Ramos (cell line): ENCODE results near the gene ZNRF2.

Source experiments
- in situ Hi-C: fragments of 300-500 bp; cut with MboI; formaldehyde crosslinking; loops from one replicate; pipeline ENCODE4 v1.14.3; 2022; ENCODE audit warnings: low sequenced_read_pairs; ENCODE audit not compliant: unreplicated experiment

Gene ZNRF2

DNA sequence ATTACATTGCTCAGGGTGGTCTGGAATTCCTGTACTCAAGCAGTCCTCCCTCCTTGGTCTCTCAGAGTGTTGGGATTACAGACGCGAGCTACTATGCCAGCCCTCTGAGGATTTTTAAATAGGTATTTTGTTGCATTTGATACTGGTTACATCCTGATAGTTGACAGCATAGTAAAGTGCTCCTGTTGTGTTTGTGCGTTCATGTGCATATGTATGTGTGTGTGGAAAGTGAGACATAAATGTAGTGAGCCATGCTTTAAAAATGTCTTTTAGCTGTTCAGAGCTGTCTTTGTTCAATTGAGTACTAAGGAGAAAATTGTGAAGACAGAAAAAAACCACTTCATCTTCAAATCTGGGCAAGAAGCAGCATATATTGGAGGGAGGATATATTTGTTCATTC is 27.8 kb downstream of the ZNRF2 start:
- in situ Hi-C loops: no loop called here

DNA sequence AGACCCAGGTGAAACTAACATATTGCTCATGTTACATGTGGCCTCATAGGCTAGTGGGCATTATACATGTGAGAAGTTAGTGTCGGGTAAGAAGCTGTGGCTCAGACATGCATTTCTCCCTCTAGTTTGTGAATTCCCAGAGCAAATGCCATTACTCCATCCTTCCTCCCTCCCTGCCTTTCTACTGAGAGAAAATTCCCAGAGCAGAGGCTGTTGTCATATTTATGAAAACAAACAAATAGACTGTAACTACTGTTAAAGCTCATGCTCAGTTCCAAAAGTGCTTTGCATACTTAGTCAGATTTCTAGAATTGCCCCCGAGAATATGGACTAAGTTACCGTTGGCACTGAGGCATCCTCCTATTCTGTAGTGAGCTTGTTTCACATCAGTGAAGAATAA is 29.0 kb downstream of the ZNRF2 start:
- in situ Hi-C loops: no loop called here

DNA sequence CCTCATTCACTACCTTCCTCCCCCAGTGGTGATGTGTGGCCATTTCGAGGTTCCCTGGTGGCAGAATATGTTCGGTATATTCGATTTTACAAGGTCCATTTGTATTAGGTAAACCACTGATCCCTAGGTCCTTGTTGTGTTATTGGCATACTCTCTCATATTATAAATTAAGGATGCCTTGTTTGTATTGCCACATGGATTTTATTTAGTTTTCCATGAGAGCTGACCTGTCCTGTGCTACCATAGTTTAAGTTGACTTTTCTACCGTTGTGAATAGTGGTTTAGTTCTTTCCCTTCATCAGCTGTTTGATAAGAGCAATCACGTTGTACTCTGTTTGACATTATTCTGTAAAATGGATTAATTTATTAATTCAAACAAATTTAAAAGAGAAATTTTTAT is 29.4 kb downstream of the ZNRF2 start:
- in situ Hi-C loops: no loop called here

DNA sequence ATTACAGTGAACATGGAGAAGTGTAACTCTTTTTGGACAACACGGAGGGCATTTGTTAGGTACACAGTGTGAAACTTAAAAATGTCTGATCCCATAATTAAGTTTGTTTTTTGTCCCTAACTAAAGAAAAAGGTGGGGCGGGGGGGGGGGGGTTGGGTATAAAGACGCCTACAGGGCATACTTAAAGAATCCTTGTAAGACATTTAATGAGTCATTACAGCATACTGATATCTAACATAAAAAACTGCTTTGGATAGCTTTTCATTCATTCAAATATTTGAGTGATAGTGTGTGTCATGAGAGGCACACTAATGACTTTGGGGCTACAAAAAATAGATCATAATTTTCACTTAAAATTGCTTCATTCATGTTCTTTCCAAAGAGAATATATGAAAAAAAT is 31.2 kb downstream of the ZNRF2 start:
- in situ Hi-C loops: no loop called here

DNA sequence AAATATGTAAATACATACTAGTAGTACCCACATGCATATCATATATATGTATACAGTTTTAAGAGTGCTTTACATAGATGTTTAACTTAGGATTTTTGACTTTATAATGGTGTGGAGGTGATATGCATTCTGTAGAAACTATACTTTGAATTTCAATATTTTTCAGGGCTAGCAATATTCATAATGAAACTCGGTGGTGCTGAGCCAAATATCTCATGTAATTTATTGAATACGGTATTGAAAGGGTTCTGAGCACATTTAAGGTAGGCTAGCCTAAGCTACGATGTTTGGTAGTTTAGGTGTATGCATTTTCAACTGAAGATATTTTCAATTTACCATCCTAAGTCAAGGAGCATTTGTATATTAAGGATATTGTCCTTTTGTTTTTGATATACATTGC is 36.0 kb downstream of the ZNRF2 start:
- in situ Hi-C loops: no loop called here

DNA sequence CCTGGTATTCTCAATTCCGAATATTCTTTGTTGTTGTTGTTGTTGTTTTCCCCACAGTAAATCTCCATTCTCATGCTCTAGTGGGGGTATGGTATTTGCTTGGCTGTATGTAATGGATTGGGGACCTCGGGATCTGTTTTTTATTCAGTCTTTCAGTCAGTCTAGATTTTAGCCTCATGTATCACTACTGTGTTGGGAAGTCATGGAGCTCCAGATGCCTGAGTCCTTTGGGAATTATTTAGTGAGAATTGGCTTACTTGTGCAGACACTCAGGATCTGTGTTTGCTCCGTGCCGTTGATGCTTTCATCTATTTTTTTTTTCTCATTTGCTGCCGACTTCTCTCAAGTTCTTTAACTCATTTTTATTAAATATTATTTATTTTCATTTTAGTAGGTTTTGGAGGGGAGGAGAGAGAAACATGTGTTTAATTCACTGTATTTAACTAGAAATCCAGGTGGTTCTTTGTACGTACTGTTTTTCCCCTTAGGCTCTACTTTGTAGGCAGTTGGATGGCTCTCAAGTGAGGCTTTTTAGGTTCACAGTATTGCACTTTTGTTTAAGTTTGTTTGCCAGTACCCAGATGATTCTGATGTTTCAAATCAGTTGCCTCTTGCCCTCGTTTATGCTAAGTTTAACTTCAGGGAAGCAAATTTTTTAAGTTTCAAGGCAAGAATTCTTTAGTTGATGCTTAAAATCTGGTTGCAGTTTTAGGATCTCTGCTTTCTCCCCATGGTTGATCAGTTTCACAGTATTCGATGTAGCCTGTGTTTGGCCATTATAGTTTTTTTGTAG is 36.9 kb downstream of the ZNRF2 start:
- in situ Hi-C loops: no loop called here

DNA sequence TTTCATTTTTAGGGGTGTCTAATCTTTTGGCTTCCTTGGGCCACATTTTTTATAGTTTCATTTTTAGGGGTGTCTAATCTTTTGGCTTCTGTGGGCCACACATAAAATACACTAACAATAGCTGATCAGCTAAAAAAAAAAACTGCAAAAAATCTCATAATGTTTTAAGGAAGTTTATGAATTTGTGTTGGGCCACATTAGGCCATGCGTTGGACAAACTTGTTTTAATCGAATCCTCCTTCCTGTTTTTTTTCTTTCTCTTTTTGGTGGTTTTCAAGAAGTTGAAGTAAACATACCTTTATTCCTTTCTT is 37.4 kb downstream of the ZNRF2 start:
- in situ Hi-C loops: no loop called here

DNA sequence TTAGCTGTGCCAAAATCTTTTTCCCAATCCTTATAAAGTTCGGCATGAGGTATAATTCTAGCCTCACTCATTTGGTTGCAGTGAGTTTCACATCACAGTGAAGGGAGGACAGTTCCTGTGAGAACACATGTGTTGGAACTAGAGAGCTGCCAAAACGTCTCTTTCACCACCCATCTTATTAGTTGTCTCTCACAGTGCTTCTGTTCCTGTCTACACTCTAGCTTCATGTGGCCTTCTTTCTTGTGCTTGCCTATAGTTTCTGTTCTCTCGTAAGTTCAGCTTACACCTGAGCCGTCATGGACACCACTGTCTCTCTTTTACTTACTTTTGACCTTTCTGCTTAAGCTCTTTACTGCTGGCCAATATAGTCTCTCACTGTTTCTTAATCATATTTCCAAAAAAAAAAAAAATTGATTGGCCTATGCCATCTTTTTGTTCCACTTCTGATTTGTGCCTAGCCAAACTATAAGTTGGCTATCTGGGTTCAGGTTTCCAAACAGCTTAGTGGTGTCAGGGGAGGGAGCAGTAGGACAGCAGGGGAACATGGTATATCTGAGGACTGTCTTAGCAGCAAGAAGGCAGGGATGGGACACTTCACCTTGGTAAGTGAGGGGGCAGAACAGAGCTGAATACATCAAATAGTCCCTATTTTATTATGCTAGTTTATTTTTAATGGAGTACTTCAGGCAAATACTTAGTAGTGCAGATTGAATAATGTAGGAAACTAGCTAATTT is 38.0 kb downstream of the ZNRF2 start:
- in situ Hi-C loops: no loop called here

DNA sequence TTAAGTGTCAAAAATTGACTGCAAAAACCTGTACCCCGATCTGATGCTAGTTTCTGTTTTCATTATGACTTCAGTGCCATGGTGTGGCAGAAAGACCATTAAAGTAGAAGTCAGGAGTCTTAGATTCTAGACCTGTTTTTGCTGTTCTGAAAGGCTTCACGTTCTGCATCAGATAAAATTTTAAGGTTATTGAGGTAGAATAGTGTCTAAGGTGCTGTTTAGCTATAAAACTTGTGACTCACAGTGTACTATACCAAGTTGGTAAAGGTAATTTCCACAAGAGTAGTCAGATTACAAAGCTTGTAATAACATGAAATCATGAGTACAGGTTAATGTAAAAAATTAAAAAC is 38.6 kb downstream of the ZNRF2 start:
- in situ Hi-C loops: no loop called here

DNA sequence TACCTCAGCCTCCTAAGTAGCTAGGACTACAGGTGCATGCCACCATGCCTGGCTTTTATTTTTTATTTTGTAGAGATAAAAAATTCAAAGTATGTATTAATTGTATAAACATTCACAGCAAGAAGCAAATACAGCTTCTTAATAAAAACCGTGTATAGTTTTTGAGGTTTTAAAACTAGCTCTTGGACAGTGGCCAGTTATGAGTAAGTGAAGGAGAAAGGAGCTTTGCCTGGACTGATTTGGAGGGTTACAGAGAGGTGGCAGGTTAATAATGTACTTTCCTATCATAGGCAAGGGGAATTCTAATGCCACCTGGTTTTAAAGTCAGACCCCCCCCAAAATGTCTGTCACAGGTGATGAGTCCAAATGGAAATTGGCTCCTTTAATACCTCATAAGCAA is 43.4 kb downstream of the ZNRF2 start:
- in situ Hi-C loops: no loop called here

DNA sequence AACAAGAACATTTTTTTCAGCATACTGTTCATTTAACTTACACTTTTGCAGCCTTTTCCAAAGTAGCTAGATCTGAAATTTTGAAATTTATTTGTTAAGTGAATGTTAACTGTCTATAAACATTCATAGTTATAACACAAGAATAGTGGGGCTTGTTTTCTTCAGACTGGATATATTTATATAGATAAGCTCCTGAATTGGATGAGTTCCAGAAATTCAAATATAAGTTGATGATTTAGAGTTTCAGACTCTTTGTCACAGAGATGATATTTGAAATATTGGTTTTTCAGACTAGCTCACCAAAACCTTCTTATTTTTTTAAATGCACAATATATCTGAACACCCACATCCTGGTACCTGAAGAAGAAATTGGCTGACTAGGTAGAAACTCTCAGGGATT is 44.0 kb downstream of the ZNRF2 start:
- in situ Hi-C loops: no loop called here

DNA sequence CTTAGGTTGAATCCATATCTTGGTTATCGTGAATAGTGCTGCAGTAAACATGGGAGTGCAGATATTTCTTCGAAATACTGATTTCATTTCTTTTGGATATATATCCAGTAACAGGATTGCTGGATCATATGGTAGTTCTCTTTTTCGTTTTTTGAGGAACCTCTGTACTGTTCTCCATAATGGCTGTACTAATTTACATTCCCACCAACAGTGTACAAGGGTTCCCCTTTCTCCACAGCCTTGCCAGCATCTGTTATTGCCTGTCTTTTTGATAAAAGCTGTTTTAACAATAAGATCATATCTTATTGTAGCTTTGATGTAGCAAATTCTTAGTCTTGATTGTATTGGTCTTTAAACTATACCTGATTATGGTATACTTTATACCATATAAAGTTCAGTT is 45.3 kb downstream of the ZNRF2 start:
- in situ Hi-C loops: no loop called here

DNA sequence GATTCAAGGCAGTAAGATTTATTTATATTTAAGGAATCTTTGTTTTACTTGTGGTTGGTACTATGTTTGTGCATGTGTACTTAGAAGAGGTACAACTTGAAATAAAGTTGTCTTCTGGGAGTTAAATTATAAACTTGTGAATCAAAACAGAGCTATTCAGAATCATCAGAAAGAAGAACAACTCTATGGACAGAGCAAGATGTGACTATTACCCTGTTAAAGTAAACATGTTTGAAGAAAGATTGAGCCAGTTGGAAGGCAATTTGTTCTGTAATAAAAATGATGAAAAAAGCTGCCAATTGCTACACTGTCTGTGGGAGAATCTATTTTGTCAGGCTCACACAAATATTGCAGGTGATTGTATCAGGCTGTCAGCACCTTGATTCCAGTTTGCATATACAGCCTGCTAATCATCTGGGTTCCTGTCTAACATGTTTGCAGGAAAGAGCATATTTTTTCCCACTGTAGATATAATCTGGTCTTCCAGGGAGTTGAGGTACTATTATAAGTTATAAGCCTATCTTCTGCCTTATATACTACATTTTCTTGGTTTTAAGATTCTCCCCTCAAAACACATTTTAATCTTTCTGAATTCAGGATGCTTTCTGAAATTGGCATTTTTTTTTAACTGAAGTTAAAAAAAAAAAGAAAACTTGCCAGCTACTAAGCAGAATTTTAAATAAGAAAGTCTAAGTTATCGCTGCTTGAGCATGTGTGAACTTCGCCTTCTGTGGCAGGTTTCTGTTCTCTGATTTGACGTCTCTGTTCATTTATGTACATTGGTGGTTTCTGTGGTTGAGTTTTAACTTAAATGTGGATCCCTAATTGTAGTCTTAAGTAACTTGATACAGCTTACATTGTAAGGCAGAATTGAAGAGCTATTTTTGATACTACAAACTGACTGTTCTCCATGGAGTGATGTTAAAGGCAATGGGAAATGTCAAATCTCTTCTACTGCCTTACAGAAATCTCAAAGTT is 46.0 kb downstream of the ZNRF2 start:
- in situ Hi-C loops: no loop called here

DNA sequence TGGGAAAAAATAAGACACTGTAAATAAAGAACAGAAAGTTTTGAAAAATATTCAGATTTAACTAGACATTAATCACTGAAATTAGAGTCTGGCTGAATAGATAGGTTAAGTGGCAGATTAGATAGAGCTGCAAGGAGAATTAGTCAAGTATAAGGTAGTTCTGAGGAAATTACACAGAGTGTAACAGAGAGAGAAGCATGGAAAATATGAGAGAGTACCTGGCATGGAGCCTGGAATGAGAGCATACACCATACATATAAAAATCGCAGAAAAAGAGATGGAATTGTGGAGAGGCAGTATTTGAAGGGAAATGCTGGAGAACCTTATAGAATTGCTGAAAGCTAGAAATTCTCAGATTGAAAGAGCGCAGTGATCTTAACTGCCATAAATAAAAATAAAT is 46.9 kb downstream of the ZNRF2 start:
- in situ Hi-C loops: no loop called here

DNA sequence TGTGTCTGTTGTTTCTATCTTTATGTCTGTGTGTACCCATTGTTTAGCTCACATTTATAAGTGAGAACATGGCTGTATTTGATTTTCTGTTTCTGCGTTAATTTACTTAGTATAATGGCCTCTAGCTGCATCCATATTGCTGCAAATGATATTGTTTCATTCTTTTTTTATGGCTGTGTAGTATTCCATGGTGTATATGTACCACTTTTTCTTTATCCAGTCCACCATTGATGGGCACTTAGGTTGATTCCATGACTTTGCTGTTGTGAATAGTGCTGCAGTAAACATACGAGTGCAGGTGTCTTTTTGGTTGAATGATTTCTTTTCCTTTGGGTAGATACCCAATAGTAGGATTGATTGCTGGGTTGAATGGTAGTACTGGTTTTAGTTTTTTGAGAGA is 48.2 kb downstream of the ZNRF2 start:
- in situ Hi-C loops: no loop called here

DNA sequence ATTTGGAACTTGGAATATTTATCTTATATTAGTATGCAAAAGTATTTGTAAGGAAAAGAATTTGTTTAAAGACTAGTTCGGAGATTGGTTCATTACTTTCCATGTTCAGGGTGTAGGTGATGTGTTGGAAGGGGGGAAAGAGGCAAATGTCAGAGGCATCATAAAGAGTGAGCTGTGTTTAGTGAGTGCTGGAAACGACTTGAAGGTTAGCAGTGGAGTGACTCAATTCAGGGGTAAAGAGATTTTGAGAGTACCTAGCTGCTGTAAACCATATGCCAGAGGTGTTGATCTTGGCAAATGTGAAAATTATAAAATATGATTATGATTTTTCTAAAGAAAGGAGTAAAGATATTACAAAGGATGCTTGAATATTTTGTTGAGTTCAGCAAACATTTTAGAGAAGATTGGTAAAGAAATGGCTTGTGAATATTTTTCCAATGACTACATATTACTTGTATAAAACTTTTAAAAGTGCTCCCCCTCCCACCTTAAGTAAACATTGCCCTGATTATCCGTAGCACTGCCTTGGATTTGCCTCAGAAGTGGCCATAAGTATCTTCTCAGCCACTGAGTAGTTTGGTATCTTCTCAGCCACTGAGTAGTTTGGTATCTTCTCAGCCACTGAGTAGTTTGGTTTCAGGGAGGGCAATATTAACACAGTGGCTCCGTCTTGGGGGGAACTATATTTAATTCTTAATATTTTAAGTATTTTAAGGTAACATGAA is 51.5 kb downstream of the ZNRF2 start:
- in situ Hi-C loops: no loop called here

DNA sequence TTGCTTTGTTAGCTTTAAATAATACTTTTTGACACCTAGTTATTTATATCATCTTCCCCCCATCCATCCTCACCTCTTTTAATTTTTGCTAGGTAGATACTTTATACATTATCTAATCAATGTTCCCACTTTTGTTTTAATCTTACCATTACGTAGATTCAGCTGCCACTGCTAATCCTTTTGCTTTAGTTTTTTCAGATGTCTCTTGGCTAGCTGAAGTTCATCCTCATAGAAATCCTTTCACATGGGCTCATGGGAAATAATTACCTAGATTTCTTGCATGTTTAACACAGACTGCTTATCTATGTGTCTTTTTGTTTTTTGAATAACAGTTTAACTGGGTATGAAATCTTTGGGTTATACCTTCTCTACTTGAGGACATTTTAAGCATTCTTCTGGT is 60.1 kb downstream of the ZNRF2 start:
- in situ Hi-C loops: no loop called here

DNA sequence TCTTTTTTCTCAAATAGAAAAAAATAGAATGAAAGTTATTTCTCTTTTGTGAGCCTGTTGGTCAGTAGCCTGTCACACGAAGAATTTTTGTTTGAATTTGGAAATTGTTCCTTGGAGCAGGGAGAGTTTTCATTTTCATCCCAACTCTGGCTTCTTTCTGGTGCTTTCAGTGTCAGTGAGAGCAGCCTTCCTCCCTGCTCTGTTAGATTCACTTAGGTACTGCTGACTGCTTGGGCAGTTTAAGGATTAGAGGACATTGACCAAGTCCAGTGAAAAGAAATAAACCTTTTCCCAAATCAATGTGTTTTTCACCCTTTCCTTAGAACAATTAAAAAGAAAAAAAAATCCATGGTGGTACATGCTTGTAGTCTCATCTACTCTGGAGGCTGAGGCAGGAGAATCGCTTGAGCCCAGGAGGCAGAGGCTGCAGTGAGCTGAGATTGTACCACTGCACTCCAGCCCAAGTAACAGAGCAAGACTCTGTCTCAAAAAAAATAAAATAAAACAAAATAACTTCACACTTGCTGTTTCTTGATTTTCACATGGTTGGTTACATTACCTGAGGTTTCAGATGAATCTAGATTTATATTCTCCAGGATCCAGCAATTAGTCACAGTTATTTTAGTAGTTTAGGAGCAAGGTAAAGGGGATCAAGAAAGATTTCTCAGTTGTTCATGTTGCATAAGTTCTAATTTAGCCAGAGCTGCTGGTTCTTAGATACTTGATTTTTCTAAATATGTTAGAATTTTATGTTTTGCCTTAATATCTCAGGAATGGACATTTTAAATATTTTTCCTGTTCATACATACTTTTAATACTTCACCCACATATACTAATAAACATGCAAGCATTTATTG is 63.1 kb downstream of the ZNRF2 start:
- in situ Hi-C loops: no loop called here

DNA sequence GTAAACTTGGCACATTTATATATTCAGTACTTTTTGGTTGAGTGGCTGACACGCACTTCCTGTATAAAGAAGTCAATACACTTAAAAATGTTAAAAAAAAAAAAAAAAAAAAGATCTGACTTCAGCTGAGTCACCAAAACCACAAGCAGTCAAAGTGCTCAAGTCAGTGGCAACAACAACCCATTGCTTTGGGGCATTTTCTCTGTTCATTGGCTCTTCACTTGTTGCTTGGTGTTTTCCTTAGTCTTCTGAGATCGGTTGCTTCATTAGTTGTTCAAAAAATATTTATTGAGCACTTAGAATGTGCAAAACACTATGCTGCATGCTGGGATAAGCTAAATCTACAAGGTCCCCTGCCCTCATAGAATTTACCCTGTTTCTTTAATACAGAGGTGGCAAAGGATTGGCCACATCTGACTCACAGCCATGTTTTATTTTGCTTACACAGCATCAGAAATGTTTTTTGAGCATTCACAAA is 63.7 kb downstream of the ZNRF2 start:
- in situ Hi-C loops: no loop called here
